GM18520 (cell line): ENCODE measurements around the gene ZEB1.

ENCODE experiments used
- ATAC-seq: cut with Tn5 transposase; IDR thresholded peaks from one replicate; pipeline ENCODE4 v1.9.1; 2021; ENCODE audit not compliant: unreplicated experiment

The ZEB1 gene

GRCh38 chr10:31578181-31578852 lies 259.3 kb downstream of the ZEB1 start:
- no peak for ATAC-seq

GRCh38 chr10:31578951-31579350 lies 259.9 kb downstream of the ZEB1 start:
- no peak for ATAC-seq
